ENCODE data around the gene CDHR5. TPM values are rescaled to one million over a fixed set of nuclear protein-coding genes. Genes with fewer than 3 reads are reported as not detected.

Gene CDHR5
- total and polyA plus RNA-seq, 2 of the 4 experiments (the other 2 are of a cell fraction): not detected

- H3K56ac ChIP-seq (ENCODE audit: extremely low read depth, insufficient read depth, low read length): no peak within 1 kb of the TSS
- no peak within 1 kb of the TSS for H2BK5ac ChIP-seq (ENCODE audit: low read depth, low read length, poor library complexity, severe bottlenecking)
- CTCF ChIA-PET: no interaction called here
- BruUV-seq (replicated peaks): no TSS peak
- DNase-seq: no peak
- H3K4me3 ChIP-seq (ENCODE audit: insufficient read depth, low read depth, low read length): no peak within 1 kb of the TSS
- no peak within 1 kb of the TSS for H3K9ac ChIP-seq (ENCODE audit: low read depth, low read length)
- no peak within 1 kb of the TSS for H2AFZ ChIP-seq (replicated peaks; ENCODE audit: low read length, poor library complexity)
- no peak within 1 kb of the TSS for H3K23ac ChIP-seq (ENCODE audit: low read depth, low read length)
- H4K20me1 ChIP-seq (ENCODE audit: insufficient read depth, low read length): peaks cover 6% of the 10 kb centered on the region; the same call in 1 of the 2 replicates
- no peak for TF ChIP-seq USF2 (IDR thresholded peaks at IDR 0.05; ENCODE audit: low read depth, low read length)
- TF ChIP-seq ELK1 (IDR thresholded peaks at IDR 0.05; ENCODE audit: borderline replicate concordance, low read depth, low read length): no peak
- no peak for TF ChIP-seq SMC3 (IDR thresholded peaks at IDR 0.05; ENCODE audit: low read depth, low read length)
- peaks cover 6% of the 10 kb centered on the region; the same call in 1 of the 2 replicates for H3K9me1 ChIP-seq (ENCODE audit: insufficient read depth, low read length)
- H3K9me3 ChIP-seq (ENCODE audit: control insufficient read depth, insufficient read depth, low read length): no peaks in the 10 kb centered on the region
- H3K14ac ChIP-seq (replicated peaks; ENCODE audit: low read depth, low read length): no peak within 1 kb of the TSS
- H3K79me1 ChIP-seq (ENCODE audit: low read depth in 1 of 2, low read length in 2 of 2): no peaks in the 10 kb centered on the region
- H4K5ac ChIP-seq (ENCODE audit: low read depth, low read length): no peak within 1 kb of the TSS
- peak within 1 kb of the TSS; percentile 4 for H2AK9ac ChIP-seq (replicated peaks; ENCODE audit: low read depth, low read length, poor library complexity)
- H2BK15ac ChIP-seq (ENCODE audit: low read depth, low read length): no peak within 1 kb of the TSS
- H3K27me3 ChIP-seq (ENCODE audit: control insufficient read depth, insufficient read depth, low read length): peaks cover 2% of the 10 kb centered on the region; the same call in 1 of the 2 replicates
- no peak within 1 kb of the TSS for H3K27ac ChIP-seq (ENCODE audit: insufficient read depth, low read length)
- peaks cover 2% of the 10 kb centered on the region; the same call in 1 of the 2 replicates for H3K36me3 ChIP-seq (ENCODE audit: control insufficient read depth, insufficient read depth, low read length)
- H3K4me2 ChIP-seq (ENCODE audit: low read depth, low read length): no peak within 1 kb of the TSS
- in situ Hi-C loops (cut with MboI; ENCODE audit: low sequenced_read_pairs) (no loop called here), dilution Hi-C loops (cut with HindIII; ENCODE audit: low sequenced_read_pairs, unreplicated experiment) (no loop called here), intact Hi-C loops (cut with micrococcal nuclease) (no loop called here)
- H2BK20ac ChIP-seq (ENCODE audit: low read depth, low read length): no peak within 1 kb of the TSS
- H4K8ac ChIP-seq (ENCODE audit: low read depth in 2 of 2, low read length in 2 of 2): no peak within 1 kb of the TSS
- no peak within 1 kb of the TSS for H3K18ac ChIP-seq (ENCODE audit: low read depth, low read length)
- H2BK120ac ChIP-seq (ENCODE audit: low read depth, low read length): no peak within 1 kb of the TSS
- H4K91ac ChIP-seq (ENCODE audit: insufficient read depth, low read depth, low read length): no peak within 1 kb of the TSS
- WGBS, 2 experiments (ENCODE audit: extremely low coverage in 2 of 2, insufficient read length in 1 of 2): 46% methylated on average over 10 of the region's 72 CpGs; no CpG with 5 or more reads in 1 of the 2 experiments
- H3K4me1 ChIP-seq (ENCODE audit: control insufficient read depth, insufficient read depth, low read length): peaks cover 4% of the 10 kb centered on the region; the same call in 1 of the 2 replicates
- H3K4ac ChIP-seq (ENCODE audit: low read depth, low read length): no peak within 1 kb of the TSS
- H2AK5ac ChIP-seq (ENCODE audit: low read depth, low read length): no peak within 1 kb of the TSS
- ATAC-seq (ENCODE audit: low read depth): no peak
- POLR2A ChIA-PET (ENCODE audit: unreplicated experiment): no interaction called here
Observed at GRCh38 chr11:626475-627307, 1.9 kb upstream of the CDHR5 start, which contains the start of gene SCT. Gene SCT, minus strand, starts transcription at chr11:627181. Its CDS starts 38 bp downstream, at chr11:627143.

Measured in IMR-90 (cell line).